Right ventricle myocardium superior (tissue), 1 donor: ENCODE data around the gene MEIG1. TPM values are rescaled to one million over a fixed set of nuclear protein-coding genes. Genes with fewer than 3 reads are reported as not detected.
"Not testable (repeated sequence)": the region's sequence is repeated elsewhere in the genome, so short reads cannot be mapped to it uniquely, and the experiment has no call there.

Source experiments
- ATAC-seq: fragments of 200-7000 bp; cut with Tn5 transposase; one replicate; pipeline ENCODE4 v1.9.1; 2020; ENCODE audit warnings: mild to moderate bottlenecking; ENCODE audit not compliant: poor library complexity
- DNase-seq: peaks from one replicate; pipeline ENCODE4 v3.0.0-alpha.2; 2020
- intact Hi-C: fragments of 100-400 bp; cut with DNase I; formaldehyde crosslinking; loops from one replicate; pipeline ENCODE4 v1.11.2; 2022
- long read RNA-seq: library from polyadenylated mRNA; unstranded; transcript quantifications from one replicate; pipeline ENCODE4 v2.0.0, GENCODE V29; 2021
- total RNA-seq: library from RNA; stranded (reverse); fragmentation: NEBNext Ultra II Directional; extraction: Animal tissue kit (Norgen Biotek cat#: 25700); gene quantifications from one replicate; pipeline ENCODE4 v1.2.1, GENCODE V29; 2021
- donor health status: DM: no; HTN: yes; CAD: no; lungs with severe emphysema.

MEIG1 gene
- total RNA-seq = not detected
- long read RNA-seq = 0 reads

GRCh38 chr10:14959221-14960057, at the start of gene MEIG1:
Gene MEIG1 (plus strand): TSS chr10:14959388. CDS start chr10:14966469, 7,081 bp downstream.
- ATAC-seq = peak; percentile 99
- peak; percentile 94 for DNase-seq
- intact Hi-C loops = loop anchor here (10.0 kb wide), 1 partner anchor 135 kb away; the partner anchor contains the start of gene RPP38

GRCh38 chr10:14910953-14911352, 48.2 kb upstream of the MEIG1 start:
- DNase-seq (no peak), ATAC-seq (no peak)
- intact Hi-C loops = no loop called here

GRCh38 chr10:14911801-14912200, 47.4 kb upstream of the MEIG1 start:
- intact Hi-C loops = no loop called here
- DNase-seq (no peak), ATAC-seq (no peak)

- ATAC-seq = no peak
- DNase-seq = no peak
- intact Hi-C loops = no loop called here
These were observed 42.6 kb upstream of the MEIG1 start for GRCh38 chr10:14916600-14916999.

GRCh38 chr10:14917827-14918226, 41.4 kb upstream of the MEIG1 start:
- DNase-seq (no peak), ATAC-seq (no peak)
- intact Hi-C loops = no loop called here

GRCh38 chr10:14918964-14919363, 40.2 kb upstream of the MEIG1 start:
- ATAC-seq (no peak), DNase-seq (no peak)
- intact Hi-C loops = no loop called here

GRCh38 chr10:14924013-14924412, 35.2 kb upstream of the MEIG1 start:
- no peak for DNase-seq
- intact Hi-C loops = no loop called here
- ATAC-seq = no peak

GRCh38 chr10:14925268-14925667, 33.9 kb upstream of the MEIG1 start:
- no peak for ATAC-seq
- no peak for DNase-seq
- intact Hi-C loops = no loop called here

GRCh38 chr10:14926061-14926470, 33.1 kb upstream of the MEIG1 start:
- DNase-seq (no peak), ATAC-seq (no peak)
- intact Hi-C loops = no loop called here

GRCh38 chr10:14926722-14927416, 32.3 kb upstream of the MEIG1 start:
- ATAC-seq = no peak
- intact Hi-C loops = no loop called here
- no peak for DNase-seq

- DNase-seq (no peak), ATAC-seq (no peak)
- intact Hi-C loops = no loop called here
These were observed 28.6 kb upstream of the MEIG1 start for GRCh38 chr10:14930610-14931009.

GRCh38 chr10:14936584-14936983, 22.6 kb upstream of the MEIG1 start:
- no peak for DNase-seq
- no peak for ATAC-seq
- intact Hi-C loops = no loop called here

- DNase-seq, ATAC-seq, intact Hi-C loops: not testable (repeated sequence)
These were observed 20.2 kb upstream of the MEIG1 start for GRCh38 chr10:14938971-14939370.

- intact Hi-C loops, ATAC-seq, DNase-seq: not testable (repeated sequence)
These were observed 16.8 kb upstream of the MEIG1 start for GRCh38 chr10:14942147-14942949.

GRCh38 chr10:14942950-14943338, 16.2 kb upstream of the MEIG1 start:
- intact Hi-C loops, ATAC-seq, DNase-seq: not testable (repeated sequence)

GRCh38 chr10:14945108-14945507, 14.1 kb upstream of the MEIG1 start:
- intact Hi-C loops = no loop called here
- ATAC-seq = no peak

GRCh38 chr10:14947268-14947667, 11.9 kb upstream of the MEIG1 start:
- no peak for ATAC-seq
- intact Hi-C loops = no loop called here
- no peak for DNase-seq

More at GRCh38 chr10:14945108-14945507, 14.1 kb upstream of the MEIG1 start:
- DNase-seq = no peak

- intact Hi-C loops = no loop called here
These were observed 9.9 kb upstream of the MEIG1 start for GRCh38 chr10:14949291-14949690.

GRCh38 chr10:14952851-14953423, 6.3 kb upstream of the MEIG1 start:
- DNase-seq (no peak), ATAC-seq (no peak)
- intact Hi-C loops = loop anchor here (5.0 to 10.0 kb wide), 2 partner anchors 76 to 142 kb away; partner anchors contain the start of genes RPP38 and SUV39H2

More at GRCh38 chr10:14949291-14949690, 9.9 kb upstream of the MEIG1 start:
- no peak for DNase-seq
- no peak for ATAC-seq
